CD4-positive, alpha-beta T cell (primary cell): ENCODE data around the gene EMC8. TPM values are rescaled to one million over a fixed set of nuclear protein-coding genes. Genes with fewer than 3 reads are reported as not detected.

Experiments used
- ATAC-seq: fragments of 200-7000 bp; cut with Tn5 transposase; one replicate; pipeline ENCODE4 v1.10.0; 2022; ENCODE audit warnings: mild to moderate bottlenecking; ENCODE audit not compliant: poor library complexity
- CTCF ChIA-PET: fragments of 350-600 bp; sonication (Branson Sonifier 250); formaldehyde crosslinking; loops from one replicate; lab custom pipeline; 2021; ENCODE audit warnings: antibody characterized with exemption, inconsistent platforms; lab: Charles Lee
- POLR2A ChIA-PET: fragments of 350-600 bp; sonication (Branson Sonifier 250); formaldehyde crosslinking; loops from one replicate; lab custom pipeline; 2021; ENCODE audit warnings: antibody characterized with exemption, inconsistent platforms; lab: Charles Lee
- DNase-seq, 14 experiments: peaks; one replicate each; pipeline ENCODE4 v3.0.0-alpha.2; 2013 to 2020; ENCODE audit warnings: mixed read lengths in 2 of 14
- H3K27ac ChIP-seq, 2 donors: one replicate each; pipeline versions ENCODE4 v1.5.1 to v1.7.0; 2013; ENCODE audit warnings: low read length in 2 of 2, low read depth in 1 of 2, mild to moderate bottlenecking in 1 of 2
- H3K27me3 ChIP-seq, 2 experiments: 1 replicate in 1 of 2; 2 replicates in 1 of 2; pipeline versions ENCODE4 v1.6.1 to v1.7.0; 2013; ENCODE audit warnings: low read length in 2 of 2, control low read depth in 1 of 2, mild to moderate bottlenecking in 1 of 2, moderate library complexity in 1 of 2; ENCODE audit not compliant: insufficient read depth in 2 of 2, control insufficient read depth in 1 of 2
- H3K36me3 ChIP-seq: one replicate; pipeline ENCODE4 v1.6.1; 2013; ENCODE audit warnings: low read length, control low read depth; ENCODE audit not compliant: insufficient read depth
- H3K4me1 ChIP-seq: one replicate; pipeline ENCODE4 v1.6.1; 2013; ENCODE audit warnings: low read length, control low read depth; ENCODE audit not compliant: insufficient read depth
- H3K4me3 ChIP-seq: one replicate; pipeline ENCODE4 v1.5.1; 2013; ENCODE audit warnings: mild to moderate bottlenecking, low read length, moderate library complexity
- H3K9me3 ChIP-seq, 2 experiments: 1 replicate in 1 of 2; 2 replicates in 1 of 2; pipeline versions ENCODE4 v1.6.1 to v1.7.0; 2013; ENCODE audit warnings: low read length in 2 of 2, mild to moderate bottlenecking in 2 of 2, control low read depth in 1 of 2, moderate library complexity in 1 of 2; ENCODE audit not compliant: control insufficient read depth in 1 of 2, insufficient read depth in 1 of 2
- H3K27ac Mint-ChIP-seq: one replicate; pipeline ENCODE4 v1.8.0; 2020; ENCODE audit warnings: mixed read lengths
- H3K27me3 Mint-ChIP-seq: one replicate; pipeline ENCODE4 v1.8.0; 2021; ENCODE audit warnings: mixed read lengths
- H3K36me3 Mint-ChIP-seq: one replicate; pipeline ENCODE4 v1.8.0; 2021; ENCODE audit warnings: low read depth, mixed read lengths
- H3K4me1 Mint-ChIP-seq: one replicate; pipeline ENCODE4 v1.8.0; 2021; ENCODE audit warnings: low read depth, mixed read lengths
- H3K4me3 Mint-ChIP-seq: one replicate; pipeline ENCODE4 v1.8.0; 2020; ENCODE audit warnings: mild to moderate bottlenecking, mixed read lengths
- H3K9me3 Mint-ChIP-seq: one replicate; pipeline ENCODE4 v1.8.0; 2020; ENCODE audit warnings: mixed read lengths
- CTCF ChIP-seq: fragments of 200-600 bp; IDR thresholded peaks from one replicate; pipeline ENCODE4 v1.8.0; 2022; ENCODE audit warnings: antibody characterized with exemption, mild to moderate bottlenecking
- intact Hi-C, 2 experiments: fragments of 100-400 bp; cut with DNase I in 1 of 2; cut with micrococcal nuclease in 1 of 2; formaldehyde crosslinking; loops; one replicate each; pipeline versions ENCODE4 v1.15.1 to v1.9.0; 2023 to 2025; cut with DNase I, micrococcal nuclease
- total RNA-seq, 174 experiments: library from RNA in 2 of 174; stranded (reverse) in 2 of 174; gene quantifications; one replicate each; pipeline ENCODE4 v1.2.3 and lab custom pipeline; 2021 to 2026

The EMC8 gene
- total RNA-seq, 2 experiments from 2014 or later: 38.9 to 41.7 TPM

GRCh38 chr16:85768199-85768598 lies 31.1 kb downstream of the EMC8 start:
- H3K4me1 Mint-ChIP-seq: no peaks in the 10 kb centered on the region
- intact Hi-C loops: no loop called here
- H3K27ac Mint-ChIP-seq: no peak overlapping the region
- Histone ChIP-seq H3K4me1 (no peaks in the 10 kb centered on the region), H3K36me3 (peaks cover 4% of the 10 kb centered on the region), H3K9me3 (no peaks in the 10 kb centered on the region), H3K4me3 (no peak overlapping the region), H3K27ac (no peak overlapping the region), H3K27me3 (no peaks in the 10 kb centered on the region)
- DNase-seq (no peak), ATAC-seq (no peak)
- no peaks in the 10 kb centered on the region for H3K9me3 Mint-ChIP-seq
- CTCF ChIA-PET: no interaction called here
- POLR2A ChIA-PET: no interaction called here
- H3K36me3 Mint-ChIP-seq: peaks cover 8% of the 10 kb centered on the region
- TF ChIP-seq CTCF: no peak
- no peak overlapping the region for H3K4me3 Mint-ChIP-seq
- no peaks in the 10 kb centered on the region for H3K27me3 Mint-ChIP-seq

- ChIA-PET CTCF (no interaction called here), POLR2A (no interaction called here)
- Mint-ChIP-seq H3K4me1 (no peaks in the 10 kb centered on the region), H3K9me3 (no peaks in the 10 kb centered on the region), H3K27me3 (no peaks in the 10 kb centered on the region), H3K27ac (no peak overlapping the region), H3K36me3 (peaks cover 8% of the 10 kb centered on the region), H3K4me3 (no peak overlapping the region)
- H3K36me3 ChIP-seq: peaks cover 4% of the 10 kb centered on the region
- DNase-seq (no peak), ATAC-seq (no peak)
- no peak for TF ChIP-seq CTCF
- no peaks in the 10 kb centered on the region for H3K4me1 ChIP-seq
- H3K4me3 ChIP-seq: no peak overlapping the region
- intact Hi-C loops: no loop called here
- H3K27me3 ChIP-seq: no peaks in the 10 kb centered on the region
- H3K27ac ChIP-seq: no peak overlapping the region
- no peaks in the 10 kb centered on the region for H3K9me3 ChIP-seq
Observed at GRCh38 chr16:85767531-85767930, 31.8 kb downstream of the EMC8 start.

GRCh38 chr16:85765767-85766166 lies 33.6 kb downstream of the EMC8 start:
- Histone ChIP-seq H3K27me3 (no peaks in the 10 kb centered on the region), H3K36me3 (peaks cover 2% of the 10 kb centered on the region), H3K27ac (no peak overlapping the region), H3K9me3 (no peaks in the 10 kb centered on the region), H3K4me3 (no peak overlapping the region), H3K4me1 (no peaks in the 10 kb centered on the region)
- DNase-seq (no peak), ATAC-seq (no peak)
- Mint-ChIP-seq H3K36me3 (peaks cover 4% of the 10 kb centered on the region), H3K9me3 (no peaks in the 10 kb centered on the region), H3K27ac (no peak overlapping the region), H3K27me3 (no peaks in the 10 kb centered on the region), H3K4me1 (no peaks in the 10 kb centered on the region), H3K4me3 (no peak overlapping the region)
- TF ChIP-seq CTCF: no peak
- CTCF ChIA-PET: no interaction called here
- intact Hi-C loops: no loop called here
- POLR2A ChIA-PET: no interaction called here
